Measurements from ENCODE around the gene CMTM1.

The CMTM1 gene, protein sequence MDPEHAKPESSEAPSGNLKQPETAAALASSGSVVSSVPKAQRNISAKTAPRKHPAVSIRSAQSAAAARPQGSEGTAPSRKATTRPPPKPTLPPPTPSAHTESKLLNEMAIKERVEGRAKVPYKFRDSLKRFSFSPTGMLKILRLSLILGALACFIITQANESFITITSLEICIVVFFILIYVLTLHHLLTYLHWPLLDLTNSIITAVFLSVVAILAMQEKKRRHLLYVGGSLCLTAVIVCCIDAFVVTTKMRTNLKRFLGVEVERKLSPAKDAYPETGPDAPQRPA

DNA sequence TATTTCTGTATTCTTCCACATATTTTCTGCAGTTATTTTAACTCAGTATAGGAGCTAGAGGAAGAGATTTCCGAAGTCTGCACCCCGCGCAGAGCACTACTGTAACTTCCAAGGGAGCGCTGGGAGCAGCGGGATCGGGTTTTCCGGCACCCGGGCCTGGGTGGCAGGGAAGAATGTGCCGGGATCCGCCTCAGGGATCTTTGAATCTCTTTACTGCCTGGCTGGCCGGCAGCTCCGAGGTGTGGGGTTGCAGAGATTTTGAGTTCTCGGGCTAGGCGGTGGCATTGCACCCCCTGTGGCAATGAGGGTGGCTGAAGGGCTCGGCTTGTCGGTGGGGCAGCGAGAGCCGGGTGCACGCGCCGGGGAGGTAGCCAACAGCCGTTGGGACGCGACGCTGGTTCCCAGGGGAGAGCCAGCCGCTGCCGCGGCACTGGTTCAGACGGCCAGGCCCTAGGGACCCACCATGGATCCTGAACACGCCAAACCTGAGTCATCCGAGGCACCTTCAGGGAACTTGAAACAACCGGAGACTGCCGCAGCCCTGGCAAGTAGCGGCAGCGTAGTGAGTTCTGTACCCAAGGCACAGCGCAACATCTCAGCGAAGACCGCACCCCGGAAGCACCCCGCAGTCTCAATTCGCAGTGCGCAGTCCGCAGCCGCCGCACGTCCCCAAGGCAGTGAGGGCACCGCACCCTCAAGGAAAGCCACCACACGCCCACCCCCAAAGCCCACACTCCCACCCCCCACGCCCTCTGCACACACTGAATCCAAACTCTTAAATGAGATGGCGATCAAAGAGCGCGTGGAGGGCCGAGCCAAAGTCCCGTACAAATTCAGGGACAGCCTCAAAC lies at the start of gene CMTM1:
CMTM1 (plus strand) TSS at position 389 of the 851 bp plus-strand sequence; CDS start at position 464, 75 bp downstream.
- no peak for DNase-seq

DNA sequence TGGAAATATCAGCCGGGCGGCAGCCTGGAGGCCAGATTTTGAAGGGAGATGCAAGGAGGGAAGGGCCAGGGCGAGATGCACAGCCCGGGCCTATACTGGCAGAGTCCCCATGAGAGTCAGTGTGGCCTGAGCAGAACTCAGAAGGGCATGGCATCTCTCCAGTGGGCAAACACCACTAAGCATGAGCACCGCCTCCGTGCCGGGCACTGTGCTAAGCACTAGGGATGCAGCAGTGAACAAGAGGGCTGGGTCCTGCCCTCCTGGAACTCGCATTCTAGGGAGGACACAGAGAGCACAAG lies 49.8 kb upstream of the CMTM1 start:
- DNase-seq: no peak

GRCh38 chr16:66516808-66517585 lies 49.2 kb upstream of the CMTM1 start:
- DNase-seq: peak; percentile 52 to 69

GRCh38 chr16:66517586-66518263 lies 48.5 kb upstream of the CMTM1 start:
- DNase-seq: no peak

DNA sequence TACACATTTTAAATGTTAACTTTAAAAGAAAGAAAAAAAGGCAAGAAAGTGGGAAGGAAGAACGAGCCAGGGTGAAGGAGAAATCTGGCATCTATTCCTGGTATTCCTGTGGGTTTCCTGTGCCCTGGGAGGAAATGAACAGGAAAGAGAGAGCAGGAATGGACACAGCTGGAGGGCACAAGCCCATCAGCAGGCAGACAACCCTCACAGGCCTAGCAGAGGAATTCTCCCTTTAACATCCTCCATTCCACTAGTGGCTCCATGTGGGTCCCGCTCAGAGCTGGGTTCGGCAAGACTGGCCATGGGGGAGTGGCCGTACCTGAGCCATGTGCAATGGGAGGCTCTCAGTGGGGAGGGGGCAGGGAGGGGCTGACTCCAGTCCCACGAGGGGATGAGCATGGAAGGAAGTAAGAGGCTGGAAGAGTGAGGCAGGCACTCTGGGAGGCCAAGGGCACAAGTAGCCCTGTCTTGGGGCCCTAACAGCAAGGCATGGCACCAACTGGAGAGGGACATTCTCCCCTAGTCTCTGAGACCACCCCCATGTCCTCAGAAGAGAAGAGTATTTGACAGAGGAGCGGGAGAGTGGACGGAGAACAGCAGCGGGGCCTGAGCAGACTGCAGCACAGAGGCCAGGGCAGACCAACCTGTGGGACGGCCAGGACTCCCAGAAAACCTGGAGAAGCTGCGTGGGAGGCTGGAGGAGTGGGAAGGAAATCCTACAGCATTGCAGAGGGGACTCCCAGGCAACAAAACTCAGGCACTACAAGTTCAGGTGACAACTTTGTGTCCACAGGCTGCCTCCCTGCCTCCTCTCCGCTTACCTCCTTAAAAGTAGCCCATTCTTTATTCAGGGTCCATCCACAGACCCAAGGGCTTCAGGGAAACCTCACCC lies 46.5 kb upstream of the CMTM1 start:
- DNase-seq: no peak

DNA sequence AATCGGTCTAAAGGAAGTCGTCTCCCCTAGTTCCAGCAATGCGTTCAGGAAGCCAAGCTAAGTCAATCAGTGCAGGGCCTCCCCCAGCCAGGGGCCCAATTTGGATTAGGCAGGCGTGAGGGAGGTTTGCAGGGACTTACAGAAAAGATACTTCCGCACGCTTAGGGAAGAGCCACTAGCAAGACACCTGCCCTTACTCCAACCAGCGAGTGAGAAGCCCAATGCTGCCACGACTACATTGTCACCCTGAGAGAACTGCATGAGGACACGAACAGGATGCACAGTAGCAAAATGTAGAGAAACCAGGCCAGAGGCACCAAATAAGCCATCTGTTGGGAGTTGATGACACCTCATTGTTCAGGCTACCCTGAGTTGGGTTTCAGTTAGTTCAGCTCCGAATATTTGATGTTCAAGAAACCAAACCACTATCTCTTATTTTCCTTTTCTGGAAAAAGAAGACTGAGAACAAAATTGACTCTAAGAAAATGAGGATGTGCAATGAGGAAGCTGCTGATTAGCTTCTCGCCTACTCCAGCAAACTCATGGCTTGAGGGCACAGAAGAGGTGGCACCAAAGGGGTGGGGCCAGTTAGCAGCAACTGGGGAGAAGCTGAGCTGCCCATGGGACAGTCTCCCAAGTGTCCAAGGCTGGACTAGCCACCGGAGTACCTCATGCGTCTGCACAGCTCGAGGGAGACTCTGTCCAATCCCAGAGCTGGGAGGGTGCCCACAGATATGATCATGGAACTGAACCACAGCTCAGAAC lies 45.7 kb upstream of the CMTM1 start:
- DNase-seq: no peak

GRCh38 chr16:66521252-66521713 lies 45.0 kb upstream of the CMTM1 start:
- DNase-seq: no peak

GRCh38 chr16:66521951-66522771 lies 44.1 kb upstream of the CMTM1 start:
- peak; percentile 81 to 95 for DNase-seq

- no peak for DNase-seq
Observed at GRCh38 chr16:66522816-66523590, 43.2 kb upstream of the CMTM1 start.

- DNase-seq: no peak
Observed at GRCh38 chr16:66523861-66524354, 42.3 kb upstream of the CMTM1 start.

DNA sequence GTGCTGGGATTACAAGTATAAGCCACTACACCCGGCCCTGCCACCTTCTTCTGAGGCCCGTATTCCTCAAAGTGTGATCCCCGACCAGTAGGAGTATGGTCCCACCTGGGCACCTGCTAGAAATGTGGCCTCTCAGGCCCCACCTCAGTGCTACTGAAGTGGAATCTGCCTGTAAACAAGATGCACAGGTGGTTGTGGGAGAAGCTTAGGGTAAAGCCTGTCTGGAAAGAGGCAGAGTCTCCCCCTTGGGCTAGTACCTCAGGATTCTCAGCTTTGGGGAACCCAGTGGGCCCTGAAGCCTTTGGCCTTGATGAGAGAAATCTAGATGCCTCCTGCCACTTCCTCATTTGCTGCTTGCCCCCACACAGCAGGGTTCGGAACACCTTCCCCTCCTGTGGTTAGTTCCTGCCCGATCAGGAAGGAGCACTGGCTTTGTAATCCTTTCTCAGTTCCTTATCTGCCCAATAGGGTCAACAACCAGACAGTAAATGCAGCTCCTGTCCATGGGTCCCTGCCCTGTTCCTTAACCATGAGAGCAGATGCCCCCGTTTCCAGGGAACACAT lies 41.6 kb upstream of the CMTM1 start:
- no peak for DNase-seq

DNA sequence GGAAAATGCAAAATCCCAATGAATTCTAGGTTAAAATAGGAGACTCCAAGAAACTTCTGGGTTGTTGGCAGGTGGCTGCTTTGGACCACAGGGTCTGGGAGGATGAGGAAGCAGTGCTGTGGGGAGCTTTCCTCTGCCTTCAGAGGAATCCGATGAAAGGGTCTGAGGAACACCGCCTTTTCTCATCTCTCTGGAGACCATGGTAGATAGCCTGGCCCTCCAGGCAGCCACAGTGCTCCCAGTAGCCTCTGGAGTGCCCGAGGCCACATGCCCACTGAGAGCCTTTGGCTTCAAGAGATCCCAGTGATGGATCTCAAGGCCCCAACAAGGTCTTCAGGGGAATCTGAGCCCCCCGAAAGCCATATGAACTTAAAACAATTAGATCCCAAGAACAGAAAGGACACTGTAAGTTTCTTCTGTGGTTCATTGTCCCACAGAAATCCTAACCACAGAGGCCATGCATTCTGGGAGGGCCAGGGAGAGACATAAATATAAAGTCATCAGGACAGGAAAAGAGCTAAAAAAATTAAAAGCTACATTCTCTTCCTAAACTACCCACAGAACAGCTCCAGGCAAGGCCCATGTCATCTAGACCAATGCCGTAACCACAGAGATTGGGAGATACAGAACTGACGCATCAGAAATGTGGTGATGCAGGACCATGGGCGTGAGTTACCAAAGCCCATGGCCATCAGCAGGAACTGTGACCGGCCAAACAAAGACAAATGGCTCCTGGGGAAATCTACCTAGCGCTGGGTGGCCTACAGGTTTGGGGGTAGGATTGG lies 40.7 kb upstream of the CMTM1 start:
- no peak for DNase-seq

- DNase-seq: no peak
Observed at GRCh38 chr16:66528294-66528693, 37.9 kb upstream of the CMTM1 start.

GRCh38 chr16:66529475-66529874 lies 36.8 kb upstream of the CMTM1 start:
- no peak for DNase-seq

GRCh38 chr16:66534376-66534799 lies 31.9 kb upstream of the CMTM1 start:
- DNase-seq: no peak

DNA sequence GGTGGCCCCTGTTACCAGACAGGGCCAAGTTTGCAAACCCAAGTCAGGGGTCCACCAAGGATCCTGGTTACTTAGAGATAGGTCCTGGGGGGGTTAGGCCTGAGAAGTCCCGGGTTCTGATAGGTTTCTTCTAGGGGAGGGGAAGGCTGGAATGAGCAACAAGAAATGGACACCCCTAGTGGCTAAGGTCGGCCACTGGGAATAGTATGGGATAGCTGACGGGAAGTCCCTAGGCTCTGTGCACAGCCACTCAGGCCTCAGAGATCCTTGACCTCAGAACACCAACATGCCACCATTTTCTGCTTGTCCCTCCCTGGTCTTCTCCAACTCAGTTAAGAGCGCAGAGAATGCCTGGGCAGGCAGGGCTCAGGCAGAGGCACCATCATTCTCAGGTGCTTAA lies 29.7 kb upstream of the CMTM1 start:
- no peak for DNase-seq

- DNase-seq: no peak
Observed at GRCh38 chr16:66537236-66537635, 29.0 kb upstream of the CMTM1 start.

GRCh38 chr16:66538910-66539309 lies 27.3 kb upstream of the CMTM1 start:
- DNase-seq: no peak

All from stimulated activated CD4-positive, alpha-beta T cell treated with anti-CD3 and anti-CD28 coated beads, Interleukin-4, amount 100 ng/mL, for 4 hours (primary cell).